ENCODE results near the gene INHBA.

DNA sequence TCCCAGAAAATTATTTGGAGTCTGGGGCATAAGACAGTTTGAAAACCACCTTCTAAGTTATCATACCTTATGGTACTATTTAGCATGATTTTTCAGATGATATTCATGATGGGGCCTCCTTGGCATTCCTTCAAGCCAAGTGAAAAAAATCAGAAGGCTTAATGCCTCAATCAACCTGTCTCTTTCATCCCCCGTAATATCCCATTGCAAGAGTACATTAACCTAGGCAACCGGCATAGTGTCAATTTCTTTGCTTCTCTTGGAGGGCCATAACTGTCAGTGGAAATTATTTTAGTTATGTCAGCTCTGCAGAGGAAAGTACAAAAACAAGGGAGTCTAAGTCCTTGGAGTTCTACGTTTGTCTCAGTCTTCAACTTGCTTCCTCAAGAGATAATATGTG is 43.4 kb downstream of the INHBA start:
- no peak for TF ChIP-seq TAF1 (IDR thresholded peaks at IDR 0.05; ENCODE audit: borderline replicate concordance, low read depth, low read length)
- no peak for TF ChIP-seq POLR2A (IDR thresholded peaks at IDR 0.05; ENCODE audit: low read depth, low read length)
- TF ChIP-seq POLR2AphosphoS5 (IDR thresholded peaks at IDR 0.05; ENCODE audit: low read depth, low read length) = no peak

All from GM12892 (cell line).